Peyer's patch (tissue), 4 donors: ENCODE data around the gene SASH1. TPM values are rescaled to one million over a fixed set of nuclear protein-coding genes. Genes with fewer than 3 reads are reported as not detected.

ENCODE experiments used
- DNase-seq, 3 donors: peaks; one replicate each; pipeline ENCODE4 v3.0.0-alpha.2; 2017 to 2019
- H3K27ac ChIP-seq, 4 donors: fragments of 200-600 bp; sonication (generic); one replicate each; pipeline ENCODE4 v1.5.1; 2016 to 2019
- H3K27me3 ChIP-seq, 2 donors: fragments of 200-600 bp; sonication (generic); one replicate each; pipeline ENCODE4 v1.5.1; 2019
- H3K36me3 ChIP-seq, 3 donors: fragments of 200-600 bp; sonication (generic); one replicate each; pipeline ENCODE4 v1.5.1; 2016 to 2019
- H3K4me1 ChIP-seq, 4 donors: fragments of 200-600 bp; sonication (generic); one replicate each; pipeline ENCODE4 v1.5.1; 2016 to 2019
- H3K4me3 ChIP-seq, 4 donors: fragments of 200-600 bp; sonication (generic); 1 replicate in 3 of 4; 2 replicates in 1 of 4; pipeline ENCODE4 v1.5.1; 2016 to 2019; ENCODE audit warnings: mild to moderate bottlenecking in 1 of 4
- H3K9me3 ChIP-seq, 4 donors: fragments of 200-600 bp; sonication (generic); one replicate each; pipeline ENCODE4 v1.5.1; 2016 to 2019; ENCODE audit warnings: mild to moderate bottlenecking in 1 of 4
- POLR2A ChIP-seq, 2 donors: fragments of 450-650 bp; IDR thresholded peaks; one replicate each; pipeline ENCODE4 v1.5.1; 2017; ENCODE audit warnings: antibody characterized with exemption in 2 of 2, mild to moderate bottlenecking in 2 of 2, moderate library complexity in 2 of 2
- total RNA-seq, 4 donors: library from RNA; depleted of rRNA; stranded (reverse); fragments of >200 nt; gene quantifications; one replicate each; pipeline ENCODE4 v1.1.0, GENCODE V29; 2016
- TF ChIP-seq, protein P1 (sequence below), 6 experiments: fragments of 450-650 bp in 4 of 6; fragments of 200-600 bp in 2 of 6; sonication (generic) in 1 of 6; IDR thresholded peaks; one replicate each; pipeline ENCODE4 v1.5.1; 2017 to 2019; ENCODE audit warnings: antibody characterized with exemption in 6 of 6, mild to moderate bottlenecking in 3 of 6, moderate library complexity in 1 of 6

The SASH1 gene
- total RNA-seq, 4 donors from 2014 or later: 17.2 to 141 (median 38.1) TPM

DNA sequence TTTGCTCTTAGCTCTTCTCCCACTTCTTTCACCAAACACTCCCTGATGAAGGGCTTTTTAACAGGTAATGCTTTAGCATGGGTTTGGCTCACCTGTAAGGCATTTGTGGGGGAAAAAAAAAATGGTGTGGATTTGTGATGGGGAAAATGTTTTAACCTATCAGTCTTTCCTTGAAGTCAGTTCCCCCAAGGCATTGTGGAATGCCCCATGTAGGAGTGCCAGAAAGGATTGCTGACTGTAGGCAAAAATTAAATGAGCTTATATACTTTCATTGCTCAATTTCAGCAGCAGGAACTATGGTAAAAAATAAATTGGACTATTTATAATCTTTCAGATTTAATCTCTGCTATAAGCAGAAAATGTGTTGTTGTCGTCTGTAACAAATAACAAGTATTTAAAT lies 10.6 kb upstream of the SASH1 start:
- H3K36me3 ChIP-seq: no peaks in the 10 kb centered on the region
- no peaks in the 10 kb centered on the region for H3K27me3 ChIP-seq

DNA sequence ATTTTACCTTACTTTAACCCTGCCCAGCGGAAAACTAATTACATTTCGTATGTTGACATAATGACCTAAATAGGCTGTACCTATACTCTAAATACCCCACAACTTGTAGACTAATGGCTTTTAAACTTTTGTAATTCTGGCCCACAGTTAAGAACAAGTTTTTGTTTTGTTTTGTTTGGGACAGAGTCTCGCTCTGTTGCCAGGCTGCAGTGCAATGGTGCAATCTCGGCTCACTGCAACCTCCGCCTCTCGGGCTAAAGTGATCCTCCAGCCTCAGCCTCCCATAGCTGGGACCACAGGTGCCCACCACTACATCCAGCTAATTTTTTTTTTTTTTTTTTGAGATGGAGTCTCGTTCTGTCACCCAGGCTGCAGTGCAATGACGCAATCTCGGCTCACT lies 5.7 kb upstream of the SASH1 start:
- Histone ChIP-seq H3K9me3 (no peaks in the 10 kb centered on the region), H3K27ac (no peak overlapping the region), H3K36me3 (no peaks in the 10 kb centered on the region), H3K4me3 (no peak overlapping the region), H3K4me1 (no peaks in the 10 kb centered on the region), H3K27me3 (no peaks in the 10 kb centered on the region)
- DNase-seq: no peak
- TF ChIP-seq, protein P1, sequence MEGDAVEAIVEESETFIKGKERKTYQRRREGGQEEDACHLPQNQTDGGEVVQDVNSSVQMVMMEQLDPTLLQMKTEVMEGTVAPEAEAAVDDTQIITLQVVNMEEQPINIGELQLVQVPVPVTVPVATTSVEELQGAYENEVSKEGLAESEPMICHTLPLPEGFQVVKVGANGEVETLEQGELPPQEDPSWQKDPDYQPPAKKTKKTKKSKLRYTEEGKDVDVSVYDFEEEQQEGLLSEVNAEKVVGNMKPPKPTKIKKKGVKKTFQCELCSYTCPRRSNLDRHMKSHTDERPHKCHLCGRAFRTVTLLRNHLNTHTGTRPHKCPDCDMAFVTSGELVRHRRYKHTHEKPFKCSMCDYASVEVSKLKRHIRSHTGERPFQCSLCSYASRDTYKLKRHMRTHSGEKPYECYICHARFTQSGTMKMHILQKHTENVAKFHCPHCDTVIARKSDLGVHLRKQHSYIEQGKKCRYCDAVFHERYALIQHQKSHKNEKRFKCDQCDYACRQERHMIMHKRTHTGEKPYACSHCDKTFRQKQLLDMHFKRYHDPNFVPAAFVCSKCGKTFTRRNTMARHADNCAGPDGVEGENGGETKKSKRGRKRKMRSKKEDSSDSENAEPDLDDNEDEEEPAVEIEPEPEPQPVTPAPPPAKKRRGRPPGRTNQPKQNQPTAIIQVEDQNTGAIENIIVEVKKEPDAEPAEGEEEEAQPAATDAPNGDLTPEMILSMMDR (IDR thresholded peaks at IDR 0.05): no peak
- TF ChIP-seq POLR2A (IDR thresholded peaks at IDR 0.05): no peak

More for the DNA sequence above, 10.6 kb upstream of the SASH1 start:
- Histone ChIP-seq H3K4me1 (peaks cover 0 to 4% (median 0%) of the 10 kb centered on the region in 4 donors), H3K4me3 (no peak overlapping the region), H3K27ac (no peak overlapping the region), H3K9me3 (no peaks in the 10 kb centered on the region)
- TF ChIP-seq POLR2A (IDR thresholded peaks at IDR 0.05): no peak
- TF ChIP-seq, protein P1 (IDR thresholded peaks at IDR 0.05): no peak
- DNase-seq: no peak

DNA sequence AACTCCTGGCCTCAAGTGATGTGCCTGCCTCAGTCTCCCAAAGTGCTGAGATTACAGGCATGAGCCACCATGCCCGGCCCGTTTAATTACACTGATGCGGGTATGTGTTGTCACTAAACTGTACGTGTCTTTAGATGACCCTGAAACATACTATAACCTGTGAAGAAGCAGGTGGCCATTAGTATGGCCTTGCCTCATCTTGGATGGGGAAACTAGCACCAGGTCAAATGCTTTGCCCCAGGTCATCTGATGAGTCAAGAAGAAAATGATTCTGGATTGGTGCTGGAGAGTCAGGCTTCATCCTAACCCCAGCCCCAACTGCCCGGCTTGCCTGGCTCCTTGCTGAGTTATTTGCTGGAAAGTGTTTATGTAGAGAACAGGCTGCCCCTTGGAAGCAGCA lies 2.9 kb upstream of the SASH1 start:
- Histone ChIP-seq H3K4me3 (no peak overlapping the region), H3K9me3 (no peaks in the 10 kb centered on the region), H3K36me3 (no peaks in the 10 kb centered on the region), H3K27me3 (no peaks in the 10 kb centered on the region), H3K4me1 (peaks cover 0 to under 1% (median 0%) of the 10 kb centered on the region in 4 donors), H3K27ac (no peak overlapping the region)
- no peak for DNase-seq
- TF ChIP-seq POLR2A (IDR thresholded peaks at IDR 0.05): no peak
- TF ChIP-seq, protein P1 (IDR thresholded peaks at IDR 0.05): no peak

DNA sequence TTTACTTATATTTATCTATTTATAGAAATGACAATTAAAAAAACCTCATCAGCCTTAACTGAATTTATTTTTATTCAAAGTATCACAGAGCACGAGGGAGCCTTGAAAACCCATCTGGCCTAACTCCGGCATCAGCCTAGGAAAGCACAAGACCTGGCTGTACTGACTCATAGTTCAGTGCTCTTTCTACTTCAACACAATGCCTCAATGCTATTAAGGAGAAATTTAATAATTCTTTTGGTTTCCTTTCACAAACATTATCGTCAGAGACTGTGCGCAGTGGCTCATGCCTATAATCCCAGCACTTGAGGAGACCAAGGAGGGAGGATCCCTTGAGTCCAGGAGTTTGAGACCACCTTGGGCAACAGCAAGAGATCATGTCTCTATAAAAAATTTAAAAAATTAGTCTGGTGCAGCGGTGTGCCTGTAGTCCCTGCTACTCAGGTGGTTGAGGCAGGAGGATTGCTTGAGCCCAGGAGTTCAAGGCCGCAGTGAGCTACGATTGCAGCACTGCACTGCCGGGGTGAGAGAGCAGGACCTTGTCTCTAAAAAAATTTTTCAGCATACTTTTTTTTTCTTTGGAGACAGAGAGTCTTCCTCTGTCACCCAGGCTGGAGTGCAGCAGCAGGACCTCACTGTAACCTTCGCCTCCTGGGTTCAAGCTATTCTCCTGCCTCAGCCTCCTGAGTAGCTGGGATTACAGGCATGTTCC lies 1.9 kb upstream of the SASH1 start:
- no peak for DNase-seq
- no peaks in the 10 kb centered on the region for H3K9me3 ChIP-seq
- no peaks in the 10 kb centered on the region for H3K36me3 ChIP-seq

DNA sequence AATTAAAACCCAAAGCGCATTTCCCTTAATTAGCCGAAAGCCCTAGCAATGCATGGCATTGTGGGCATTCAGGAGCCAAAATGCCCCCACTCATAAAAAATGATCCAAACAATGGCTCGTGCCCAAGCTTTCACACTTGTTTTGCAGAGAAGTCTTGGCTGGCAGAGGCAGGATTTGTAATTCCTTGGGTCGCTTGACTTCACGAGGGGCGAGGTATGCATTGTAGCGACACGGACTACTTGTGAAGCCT lies 613 bp upstream of the SASH1 start:
- H3K36me3 ChIP-seq: no peaks in the 10 kb centered on the region
- H3K4me1 ChIP-seq: peaks cover 0 to 7% (median 0%) of the 10 kb centered on the region in 4 donors
- TF ChIP-seq POLR2A (IDR thresholded peaks at IDR 0.05): no peak
- TF ChIP-seq, protein P1 (IDR thresholded peaks at IDR 0.05): no peak
- no peaks in the 10 kb centered on the region for H3K27me3 ChIP-seq
- peak overlapping the region; percentile 33 to 85 (median 64) for H3K4me3 ChIP-seq
- H3K9me3 ChIP-seq: no peaks in the 10 kb centered on the region
- no peak for DNase-seq
- peak overlapping the region; percentile 52 to 85 (median 68) for H3K27ac ChIP-seq

More for the DNA sequence above, 1.9 kb upstream of the SASH1 start:
- Histone ChIP-seq H3K27ac (no peak overlapping the region), H3K27me3 (no peaks in the 10 kb centered on the region), H3K4me1 (peaks cover 0 to 7% (median 0%) of the 10 kb centered on the region in 4 donors), H3K4me3 (no peak overlapping the region)
- TF ChIP-seq, protein P1 (IDR thresholded peaks at IDR 0.05): no peak
- TF ChIP-seq POLR2A (IDR thresholded peaks at IDR 0.05): no peak
